ENCODE results near the gene CENPX. TPM values are rescaled to one million over a fixed set of nuclear protein-coding genes. Genes with fewer than 3 reads are reported as not detected.
"Not testable (repeated sequence)": the region's sequence is repeated elsewhere in the genome, so short reads cannot be mapped to it uniquely, and the experiment has no call there.

The CENPX gene
- total and polyA plus RNA-seq, 2 of the 13 experiments (the other 11 are each of a cell fraction or from before 2014, with no cell fraction given) = 92.7 to 170 TPM

GRCh38 chr17:82039695-82040299 lies 17.1 kb upstream of the CENPX start (continued):
- TF ChIP-seq, protein P1, sequence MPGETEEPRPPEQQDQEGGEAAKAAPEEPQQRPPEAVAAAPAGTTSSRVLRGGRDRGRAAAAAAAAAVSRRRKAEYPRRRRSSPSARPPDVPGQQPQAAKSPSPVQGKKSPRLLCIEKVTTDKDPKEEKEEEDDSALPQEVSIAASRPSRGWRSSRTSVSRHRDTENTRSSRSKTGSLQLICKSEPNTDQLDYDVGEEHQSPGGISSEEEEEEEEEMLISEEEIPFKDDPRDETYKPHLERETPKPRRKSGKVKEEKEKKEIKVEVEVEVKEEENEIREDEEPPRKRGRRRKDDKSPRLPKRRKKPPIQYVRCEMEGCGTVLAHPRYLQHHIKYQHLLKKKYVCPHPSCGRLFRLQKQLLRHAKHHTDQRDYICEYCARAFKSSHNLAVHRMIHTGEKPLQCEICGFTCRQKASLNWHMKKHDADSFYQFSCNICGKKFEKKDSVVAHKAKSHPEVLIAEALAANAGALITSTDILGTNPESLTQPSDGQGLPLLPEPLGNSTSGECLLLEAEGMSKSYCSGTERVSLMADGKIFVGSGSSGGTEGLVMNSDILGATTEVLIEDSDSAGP (CRISPR knock-in tag; IDR thresholded peaks at IDR 0.05; ENCODE audit: borderline replicate concordance) = 0 out of 2 replicates have a peak, but pooled peaks have one; percentile 45
- TF ChIP-seq SOX5 (CRISPR knock-in tag; IDR thresholded peaks at IDR 0.05; ENCODE audit: borderline replicate concordance) = no peak
- peak; percentile 62 for TF ChIP-seq RXRA (CRISPR knock-in tag; IDR thresholded peaks at IDR 0.05)
- TF ChIP-seq KDM5A (IDR thresholded peaks at IDR 0.05; ENCODE audit: borderline replicate concordance, low read length) = no peak
- TF ChIP-seq GATAD1 (CRISPR knock-in tag; IDR thresholded peaks at IDR 0.05) = no peak
- TF ChIP-seq SKIL (CRISPR knock-in tag; IDR thresholded peaks at IDR 0.05; ENCODE audit: borderline replicate concordance) = no peak
- no peak for TF ChIP-seq ZNF329 (CRISPR knock-in tag; IDR thresholded peaks at IDR 0.05; ENCODE audit: low read depth)
- no peak; the same call in 1 of the 2 replicates for TF ChIP-seq HDAC1 (CRISPR knock-in tag; IDR thresholded peaks at IDR 0.05)
- TF ChIP-seq ZNF235 (CRISPR knock-in tag; IDR thresholded peaks at IDR 0.05; ENCODE audit: borderline replicate concordance) = peak; percentile 62; the same call in 1 of the 2 replicates
- TF ChIP-seq LCORL (IDR thresholded peaks at IDR 0.05) = no peak
- peak; percentile 39; the same call in 1 of the 2 replicates for TF ChIP-seq LCORL (CRISPR knock-in tag; IDR thresholded peaks at IDR 0.05)
- TF ChIP-seq PTBP1 (IDR thresholded peaks at IDR 0.05; ENCODE audit: low read depth, low read length, poor library complexity, severe bottlenecking) = no peak
- TF ChIP-seq HNF4G (IDR thresholded peaks at IDR 0.05; ENCODE audit: borderline replicate concordance, low read depth, low read length) = peak; percentile 37; the same call in 1 of the 2 replicates
- TF ChIP-seq HNF4G (CRISPR knock-in tag; IDR thresholded peaks at IDR 0.05; ENCODE audit: borderline replicate concordance, low read depth) = no peak
- TF ChIP-seq THAP11 (CRISPR knock-in tag; IDR thresholded peaks at IDR 0.05) = no peak
- 0 out of 2 replicates have a peak, but pooled peaks have one; percentile 20 for TF ChIP-seq FOXO1 (CRISPR knock-in tag; IDR thresholded peaks at IDR 0.05)
- no peak for TF ChIP-seq SOX6 (IDR thresholded peaks at IDR 0.05)
- peak; percentile 56 for TF ChIP-seq SOX6 (CRISPR knock-in tag; IDR thresholded peaks at IDR 0.05)
- 0 out of 2 replicates have a peak, but pooled peaks have one; percentile 33 for TF ChIP-seq BORCS8-MEF2B (CRISPR knock-in tag; IDR thresholded peaks at IDR 0.05)

- H3K9me3 ChIP-seq (ENCODE audit: low read length); H3K27me3 ChIP-seq (ENCODE audit: control insufficient read depth in 1 of 2, insufficient read depth in 2 of 2, low read length in 2 of 2); H3K9ac ChIP-seq (ENCODE audit: insufficient read depth, low read depth, low read length); H3K4me2 ChIP-seq (ENCODE audit: low read depth, low read length); H3K4me3 ChIP-seq (replicated peaks in 1 of 3; ENCODE audit: insufficient read depth in 1 of 3, low read depth in 2 of 3, low read length in 3 of 3); BruUV-seq (replicated peaks); H2AFZ ChIP-seq (ENCODE audit: low read length); FAIRE-seq; ATAC-seq; CTCF ChIA-PET (ENCODE audit: low intra/inter-chr PET ratio, low total read pairs); DNase-seq (ENCODE audit: low spot score): not testable (repeated sequence)
- Histone ChIP-seq H4K20me1 (ENCODE audit: insufficient read depth, low read length) (peaks cover 20% of the 10 kb centered on the region), H3K36me3 (replicated peaks in 1 of 2; ENCODE audit: control insufficient read depth in 1 of 2, insufficient read depth in 2 of 2, low read length in 2 of 2) (peaks cover 4 to 12% of the 10 kb centered on the region in 2 experiments), H3K4me1 (ENCODE audit: insufficient read depth, low read length) (peaks cover 68% of the 10 kb centered on the region), H3K79me2 (ENCODE audit: insufficient read depth, low read length) (peaks cover 13% of the 10 kb centered on the region), H3K27ac (ENCODE audit: extremely low read length, insufficient read depth, low read length) (peak overlapping the region; percentile 22)
- POLR2A ChIA-PET = interaction anchor here (1.0 to 1.9 kb wide), 4 partner anchors 16 to 64 kb away, joined by 3 to 37 read pairs (median 6); partner anchors contain the start of genes CENPX and LRRC45
- in situ Hi-C loops (cut with HindIII; ENCODE audit: extremely low pct_ligation_motif_present, low pct_unique_long_range_greater_than_20kb) (loop anchor here (5.0 kb wide), 1 partner anchor 118 kb away; no protein-coding TSS in a partner anchor), intact Hi-C loops (cut with micrococcal nuclease; ENCODE audit: unreplicated experiment) (loop anchor here (5.0 kb wide), 1 partner anchor 113 kb away; no protein-coding TSS in a partner anchor)
- WGBS (ENCODE audit: low lambda C conversion rate) = 96% methylated on average over 16 of the region's 16 CpGs
Observed at GRCh38 chr17:82038796-82039409, 16.2 kb upstream of the CENPX start.

All from HepG2 (cell line).